Mesothelial cell of epicardium (in vitro differentiated cells): Measurements from ENCODE around the gene TRAP1. TPM values are rescaled to one million over a fixed set of nuclear protein-coding genes. Genes with fewer than 3 reads are reported as not detected.

Source experiments
- DNase-seq, 2 experiments: peaks; one replicate each; pipeline ENCODE4 v3.0.0; 2021; ENCODE audit warnings: low spot score in 2 of 2; ENCODE audit not compliant: unreplicated experiment in 2 of 2
- H3K27ac Mint-ChIP-seq: 2 replicates; pipeline ENCODE4 v1.8.0; 2021; ENCODE audit warnings: mixed read lengths
- H3K27me3 Mint-ChIP-seq: 2 replicates; pipeline ENCODE4 v1.8.0; 2021; ENCODE audit warnings: low read depth, mixed read lengths
- H3K36me3 Mint-ChIP-seq: 2 replicates; pipeline ENCODE4 v1.8.0; 2021; ENCODE audit warnings: mixed read lengths
- H3K4me1 Mint-ChIP-seq: 2 replicates; pipeline ENCODE4 v1.8.0; 2021; ENCODE audit warnings: mixed read lengths
- H3K4me3 Mint-ChIP-seq: 2 replicates; pipeline ENCODE4 v1.8.0; 2021; ENCODE audit warnings: mild to moderate bottlenecking, moderate library complexity, mixed read lengths
- H3K9me3 Mint-ChIP-seq: 2 replicates; pipeline ENCODE4 v1.8.0; 2021; ENCODE audit warnings: mixed read lengths
- CTCF ChIP-seq: fragments of 200-600 bp; sonication (generic); IDR thresholded peaks from one replicate; pipeline ENCODE4 v1.5.0; 2021; ENCODE audit warnings: antibody characterized with exemption; ENCODE audit not compliant: unreplicated experiment
- total RNA-seq: library from RNA; stranded (reverse); gene quantifications from 3 replicates; pipeline ENCODE4 v1.2.1, GENCODE V29; 2021

The TRAP1 gene
- total RNA-seq, 1 donor from 2014 or later, result 149 TPM

GRCh38 chr16:3726021-3726687, 8.8 kb upstream of the TRAP1 start:
- H3K27ac Mint-ChIP-seq, result no peak overlapping the region
- no peaks in the 10 kb centered on the region for H3K4me1 Mint-ChIP-seq
- DNase-seq, result no peak
- H3K4me3 Mint-ChIP-seq, result no peak overlapping the region
- H3K27me3 Mint-ChIP-seq, result no peaks in the 10 kb centered on the region
- TF ChIP-seq CTCF, result no peak
- peaks cover 18% of the 10 kb centered on the region for H3K36me3 Mint-ChIP-seq
- no peaks in the 10 kb centered on the region for H3K9me3 Mint-ChIP-seq

- Mint-ChIP-seq H3K4me1 (no peaks in the 10 kb centered on the region), H3K27me3 (no peaks in the 10 kb centered on the region), H3K9me3 (no peaks in the 10 kb centered on the region), H3K4me3 (no peak overlapping the region), H3K36me3 (peaks cover 14% of the 10 kb centered on the region), H3K27ac (peak overlapping the region; percentile 34)
- no peak for DNase-seq
- TF ChIP-seq CTCF, result no peak
Observed at GRCh38 chr16:3725276-3725675, 8.0 kb upstream of the TRAP1 start.

- TF ChIP-seq CTCF, result no peak
- Mint-ChIP-seq H3K9me3 (no peaks in the 10 kb centered on the region), H3K27ac (no peak overlapping the region), H3K4me1 (peaks cover 6% of the 10 kb centered on the region), H3K4me3 (no peak overlapping the region), H3K27me3 (no peaks in the 10 kb centered on the region), H3K36me3 (peaks cover 8% of the 10 kb centered on the region)
- DNase-seq, result no peak
Observed at GRCh38 chr16:3722508-3722907, 5.2 kb upstream of the TRAP1 start.

- H3K9me3 Mint-ChIP-seq, result no peaks in the 10 kb centered on the region
- H3K27me3 Mint-ChIP-seq, result no peaks in the 10 kb centered on the region
- no peak for DNase-seq
- no peak overlapping the region for H3K4me3 Mint-ChIP-seq
- TF ChIP-seq CTCF, result no peak
- peaks cover 4% of the 10 kb centered on the region for H3K36me3 Mint-ChIP-seq
- H3K27ac Mint-ChIP-seq, result no peak overlapping the region
- peaks cover 15% of the 10 kb centered on the region for H3K4me1 Mint-ChIP-seq
Observed at GRCh38 chr16:3720418-3720817, 3.1 kb upstream of the TRAP1 start.

- H3K4me1 Mint-ChIP-seq, result peaks cover 18% of the 10 kb centered on the region
- peaks cover 2% of the 10 kb centered on the region for H3K36me3 Mint-ChIP-seq
- peak overlapping the region; percentile 82 for H3K4me3 Mint-ChIP-seq
- H3K27ac Mint-ChIP-seq, result no peak overlapping the region
- no peak for TF ChIP-seq CTCF
- no peak for DNase-seq
- no peaks in the 10 kb centered on the region for H3K9me3 Mint-ChIP-seq
- no peaks in the 10 kb centered on the region for H3K27me3 Mint-ChIP-seq
Observed at GRCh38 chr16:3718628-3719027, 1.3 kb upstream of the TRAP1 start.

GRCh38 chr16:3718019-3718391, 681 bp upstream of the TRAP1 start:
- Mint-ChIP-seq H3K36me3 (peaks cover 2% of the 10 kb centered on the region), H3K4me3 (peak overlapping the region; percentile 82), H3K4me1 (peaks cover 18% of the 10 kb centered on the region), H3K9me3 (no peaks in the 10 kb centered on the region), H3K27ac (peak overlapping the region; percentile 94), H3K27me3 (no peaks in the 10 kb centered on the region)
- no peak for DNase-seq
- TF ChIP-seq CTCF, result no peak
